GM19438 (cell line): Measurements from ENCODE around the gene AUTS2.

Experiments used
- ATAC-seq: cut with Tn5 transposase; IDR thresholded peaks from one replicate; pipeline ENCODE4 v1.9.1; 2021; ENCODE audit warnings: low read depth; ENCODE audit not compliant: unreplicated experiment

The AUTS2 gene

GRCh38 chr7:70377957-70378356 is 779.7 kb downstream of the AUTS2 start:
- ATAC-seq = no peak

- ATAC-seq = no peak
Observed at GRCh38 chr7:70379210-70379609, 780.9 kb downstream of the AUTS2 start.

- no peak for ATAC-seq
Observed at GRCh38 chr7:70380421-70381015, 782.2 kb downstream of the AUTS2 start.

- ATAC-seq = no peak
Observed at GRCh38 chr7:70383066-70383782, 784.9 kb downstream of the AUTS2 start.

GRCh38 chr7:70384024-70384423 is 785.7 kb downstream of the AUTS2 start:
- ATAC-seq = no peak

- ATAC-seq = no peak
Observed at GRCh38 chr7:70384891-70385290, 786.6 kb downstream of the AUTS2 start.

GRCh38 chr7:70387217-70387616 is 788.9 kb downstream of the AUTS2 start:
- no peak for ATAC-seq

GRCh38 chr7:70389531-70390151 is 791.4 kb downstream of the AUTS2 start:
- no peak for ATAC-seq

GRCh38 chr7:70390251-70390650 is 792.0 kb downstream of the AUTS2 start:
- no peak for ATAC-seq

GRCh38 chr7:70392256-70392876 is 794.1 kb downstream of the AUTS2 start:
- ATAC-seq = no peak

- ATAC-seq = no peak
Observed at GRCh38 chr7:70392877-70393435, 794.7 kb downstream of the AUTS2 start.

GRCh38 chr7:70393956-70394355 is 795.7 kb downstream of the AUTS2 start:
- ATAC-seq = no peak

GRCh38 chr7:70400829-70401380 is 802.6 kb downstream of the AUTS2 start:
- no peak for ATAC-seq

GRCh38 chr7:70402069-70402468 is 803.8 kb downstream of the AUTS2 start:
- no peak for ATAC-seq

GRCh38 chr7:70405241-70405640 is 807.0 kb downstream of the AUTS2 start:
- no peak for ATAC-seq

- ATAC-seq = no peak
Observed at GRCh38 chr7:70406186-70406949, 808.1 kb downstream of the AUTS2 start.

GRCh38 chr7:70406950-70407209 is 808.6 kb downstream of the AUTS2 start:
- no peak for ATAC-seq

GRCh38 chr7:70408477-70408876 is 810.2 kb downstream of the AUTS2 start:
- ATAC-seq = no peak

- no peak for ATAC-seq
Observed at GRCh38 chr7:70408891-70409290, 810.6 kb downstream of the AUTS2 start.

GRCh38 chr7:70410134-70410750 is 812.0 kb downstream of the AUTS2 start:
- no peak for ATAC-seq
